Mammary epithelial cell (primary cell): Measurements from ENCODE around the gene DNAAF5.

ENCODE experiments used
- CTCF ChIP-seq, 2 donors: IDR thresholded peaks in 1 of 2; conservative IDR thresholded peaks in 1 of 2; 2 replicates each; pipeline ENCODE4 v1.5.1; 2011 to 2012; ENCODE audit warnings: inconsistent platforms in 2 of 2, low read length in 2 of 2, mild to moderate bottlenecking in 2 of 2, control low read depth in 1 of 2, low read depth in 1 of 2; ENCODE audit not compliant: insufficient read depth in 1 of 2; ENCODE audit errors: extremely low read depth in 1 of 2
- EZH2 ChIP-seq: IDR thresholded peaks from 2 replicates; pipeline ENCODE4 v1.6.1; 2012; ENCODE audit warnings: low read length, inconsistent platforms, borderline replicate concordance

DNA sequence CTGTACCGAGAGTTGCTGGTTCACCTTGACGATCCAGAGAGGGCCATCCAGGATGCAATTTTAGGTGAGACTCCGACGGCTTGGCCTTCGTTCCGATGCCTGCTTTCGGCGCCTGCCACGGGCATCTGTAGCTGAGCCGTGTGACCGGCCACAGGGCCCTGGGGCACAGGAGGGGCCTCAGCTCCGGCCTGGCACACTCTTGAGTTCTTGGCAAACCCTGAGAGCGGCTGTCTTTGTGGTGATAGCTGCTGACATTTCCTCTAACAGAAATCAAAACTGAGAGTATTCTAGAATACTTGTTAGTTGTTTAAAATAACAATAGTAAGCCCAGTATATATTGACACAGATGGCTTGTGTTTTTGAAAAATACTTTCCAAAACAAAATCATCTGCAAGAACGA lies 53.6 kb downstream of the DNAAF5 start:
- no peak for TF ChIP-seq CTCF (conservative IDR thresholded peaks at IDR 0.05 in 1 of 2, IDR thresholded peaks at IDR 0.05 in 1 of 2; ENCODE audit: extremely low read depth in 1 of 2, insufficient read depth in 1 of 2, low read depth in 1 of 2, low read length in 2 of 2)
- TF ChIP-seq EZH2 = no peak
